OCI-LY7 (cell line): ENCODE measurements around the gene AGAP3.

Experiments
- CTCF ChIP-seq: fragments of 200-600 bp; sonication (generic); conservative IDR thresholded peaks from 2 replicates; pipeline ENCODE4 v1.5.1; 2014; ENCODE audit warnings: mild to moderate bottlenecking, antibody characterized with exemption, low read length, moderate library complexity, mixed read lengths
- EZH2phosphoT487 ChIP-seq: fragments of 200-600 bp; sonication (generic); IDR thresholded peaks from 2 replicates; pipeline ENCODE4 v1.6.1; 2018; ENCODE audit warnings: low read depth, borderline replicate concordance, mild to moderate bottlenecking, mixed run types, antibody characterized with exemption, low read length, moderate library complexity, mixed read lengths

- no peak for TF ChIP-seq CTCF
- no peak for TF ChIP-seq EZH2phosphoT487
Measured at GRCh38 chr7:151181011-151181431, 94.7 kb downstream of the AGAP3 start.
